GM23338 (cell line): ENCODE data around the gene CBFA2T2. TPM values are rescaled to one million over a fixed set of nuclear protein-coding genes. Genes with fewer than 3 reads are reported as not detected.

Experiments used
- CREB1 ChIP-seq: fragments of 250-450 bp; sonication (Bioruptor Pico); IDR thresholded peaks from 2 replicates; pipeline ENCODE4 v1.5.0; 2020; ENCODE audit warnings: low read depth, mild to moderate bottlenecking, moderate library complexity
- ETS1 ChIP-seq: IDR thresholded peaks from 2 replicates; pipeline ENCODE4 v1.6.1; 2016; ENCODE audit warnings: antibody characterized with exemption
- EZH2 ChIP-seq: fragments of 200-600 bp; sonication (generic); IDR thresholded peaks from one replicate; pipeline ENCODE4 v1.8.0; 2017; ENCODE audit warnings: antibody characterized with exemption, mild to moderate bottlenecking, low read depth; ENCODE audit not compliant: unreplicated experiment
- EZH2phosphoT487 ChIP-seq: fragments of 200-600 bp; sonication (generic); IDR thresholded peaks from one replicate; pipeline ENCODE4 v1.8.1; 2018; ENCODE audit warnings: antibody characterized with exemption; ENCODE audit not compliant: unreplicated experiment
- JUNB ChIP-seq: IDR thresholded peaks from one replicate; pipeline ENCODE4 v1.6.1; 2016; ENCODE audit warnings: antibody characterized with exemption; ENCODE audit not compliant: unreplicated experiment
- NANOG ChIP-seq: IDR thresholded peaks from 2 replicates; pipeline ENCODE4 v1.6.1; 2016; ENCODE audit warnings: antibody characterized with exemption, borderline replicate concordance
- POLR2AphosphoS5 ChIP-seq: IDR thresholded peaks from 2 replicates; pipeline ENCODE4 v1.6.1; 2016; ENCODE audit warnings: antibody characterized with exemption, low read depth
- REST ChIP-seq: IDR thresholded peaks from one replicate; pipeline ENCODE4 v1.6.1; 2018; ENCODE audit warnings: antibody characterized with exemption; ENCODE audit not compliant: unreplicated experiment
- STAT1 ChIP-seq: IDR thresholded peaks from one replicate; pipeline ENCODE4 v1.6.1; 2016; ENCODE audit warnings: antibody characterized with exemption; ENCODE audit not compliant: unreplicated experiment
- ZNF331 ChIP-seq: fragments of 250-450 bp; sonication (Bioruptor Pico); IDR thresholded peaks from 2 replicates; pipeline ENCODE4 v1.5.0; 2020; ENCODE audit warnings: low read depth, mild to moderate bottlenecking, moderate library complexity
- ZNF462 ChIP-seq: fragments of 250-450 bp; sonication (Bioruptor Pico); IDR thresholded peaks from 2 replicates; pipeline ENCODE4 v1.5.0; 2020; ENCODE audit warnings: mild to moderate bottlenecking, moderate library complexity
- polyA plus RNA-seq: library from polyadenylated mRNA; unstranded; fragments of >200 nt; fragmentation: Nextera tagmentation; extraction: Ambion mirVana; gene quantifications from 2 replicates; pipeline ENCODE4 v1.2.1, GENCODE V29; 2016
- total RNA-seq: library from RNA; depleted of rRNA; stranded (reverse); fragments of >200 nt; shearing (Covaris generic); gene quantifications from 2 replicates; pipeline ENCODE4 v1.2.3, GENCODE V29; 2014

Gene CBFA2T2
- total and polyA plus RNA-seq, 2 experiments from 2014 or later = 12.7 to 15.8 TPM

- TF ChIP-seq ZNF462 (CRISPR knock-in tag) (no peak), POLR2AphosphoS5 (no peak), EZH2phosphoT487 (no peak), ETS1 (no peak), JUNB (no peak), ZNF331 (no peak), NANOG (no peak), EZH2 (no peak), STAT1 (no peak), CREB1 (CRISPR knock-in tag) (no peak), REST (no peak)
These were observed 1.2 kb downstream of the CBFA2T2 start (continued) for GRCh38 chr20:33490934-33491656.
